Measurements from ENCODE around the gene STC2.
A peak's percentile ranks its signal among the peaks of the same experiment; 100 is the strongest.

Gene STC2

GRCh38 chr5:173311818-173312585 lies 16.2 kb downstream of the STC2 start:
- no peak for DNase-seq

- no peak for DNase-seq
Measured at GRCh38 chr5:173310861-173311785, 17.1 kb downstream of the STC2 start.

- DNase-seq, result no peak
Measured at GRCh38 chr5:173310218-173310769, 17.9 kb downstream of the STC2 start.

- no peak for DNase-seq
Measured at GRCh38 chr5:173309731-173310130, 18.5 kb downstream of the STC2 start.

- no peak for DNase-seq
Measured at GRCh38 chr5:173308226-173308625, 20.0 kb downstream of the STC2 start.

- DNase-seq, result no peak
Measured at GRCh38 chr5:173307695-173308094, 20.5 kb downstream of the STC2 start.

- no peak for DNase-seq
Measured at GRCh38 chr5:173306695-173307094, 21.5 kb downstream of the STC2 start.

- DNase-seq, result no peak
Measured at GRCh38 chr5:173304591-173304988, 23.6 kb downstream of the STC2 start.

GRCh38 chr5:173303878-173304590 lies 24.2 kb downstream of the STC2 start:
- DNase-seq, result peak; percentile 95

GRCh38 chr5:173302546-173303155 lies 25.6 kb downstream of the STC2 start:
- DNase-seq, result peak; percentile 96

GRCh38 chr5:173301695-173302545 lies 26.3 kb downstream of the STC2 start:
- DNase-seq, result peak; percentile 71

- no peak for DNase-seq
Measured at GRCh38 chr5:173300389-173301047, 27.7 kb downstream of the STC2 start.

- no peak for DNase-seq
Measured at GRCh38 chr5:173299820-173300219, 28.4 kb downstream of the STC2 start.

- DNase-seq, result no peak
Measured at GRCh38 chr5:173298213-173298926, 29.8 kb downstream of the STC2 start.

GRCh38 chr5:173297813-173298212 lies 30.4 kb downstream of the STC2 start:
- no peak for DNase-seq

GRCh38 chr5:173296737-173297676 lies 31.2 kb downstream of the STC2 start:
- peak; percentile 65 for DNase-seq

- DNase-seq, result no peak
Measured at GRCh38 chr5:173295796-173296195, 32.4 kb downstream of the STC2 start.

- DNase-seq, result peak; percentile 80
Measured at GRCh38 chr5:173294673-173295320, 33.4 kb downstream of the STC2 start.

All from islet precursor cell (in vitro differentiated cells).